ENCODE data around the gene SIM1. TPM values are rescaled to one million over a fixed set of nuclear protein-coding genes. Genes with fewer than 3 reads are reported as not detected.

SIM1 gene
- total RNA-seq, 1 experiment from 2014 or later = 1.7 TPM

DNA sequence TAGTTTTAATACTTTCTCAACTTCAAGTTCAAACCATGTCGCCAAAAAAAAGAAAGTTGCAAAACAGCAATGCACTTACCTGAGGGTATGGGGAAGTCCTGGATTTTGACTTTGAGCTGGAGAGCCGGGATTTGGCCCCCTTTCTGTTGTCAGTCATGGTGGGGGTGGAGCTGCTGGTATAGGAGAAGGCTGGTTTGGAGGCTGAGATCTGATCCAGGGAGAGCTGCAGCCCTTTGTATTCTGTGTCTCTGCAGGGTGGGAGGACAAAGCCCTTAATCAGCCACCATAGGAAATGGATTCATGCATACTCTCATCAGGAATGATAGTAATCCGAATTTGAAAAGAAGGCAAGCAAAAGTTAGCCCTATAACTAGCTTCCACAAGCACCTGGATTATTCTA, 44.0 kb downstream of the SIM1 start:
- no peaks in the 10 kb centered on the region for H3K9me3 ChIP-seq
- peaks cover 3% of the 10 kb centered on the region; the same call in 1 of the 2 replicates for H3K36me3 ChIP-seq
- no peak for DNase-seq
- no peaks in the 10 kb centered on the region for H3K27me3 ChIP-seq
- H3K4me3 ChIP-seq = no peak overlapping the region

DNA sequence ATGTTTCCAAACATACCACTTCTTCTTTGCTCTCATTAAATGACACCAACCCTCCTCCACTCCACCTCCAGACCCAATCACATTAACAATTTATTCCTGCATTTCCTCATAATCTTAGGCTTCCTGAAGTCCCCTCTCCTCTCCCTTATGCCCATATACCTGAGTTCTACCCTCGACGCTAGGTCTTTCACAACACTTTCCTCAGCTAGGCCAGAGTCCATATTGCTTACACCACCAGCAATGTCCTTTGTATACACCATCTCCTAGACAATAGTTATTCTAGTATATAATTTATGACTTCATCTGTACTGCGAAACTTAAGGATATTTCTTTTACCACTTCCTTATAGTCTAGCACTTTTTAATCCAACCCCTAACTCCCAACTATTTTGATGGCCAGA, 47.7 kb downstream of the SIM1 start:
- DNase-seq = no peak
- H3K9me3 ChIP-seq = no peaks in the 10 kb centered on the region
- no peak overlapping the region for H3K4me3 ChIP-seq

DNA sequence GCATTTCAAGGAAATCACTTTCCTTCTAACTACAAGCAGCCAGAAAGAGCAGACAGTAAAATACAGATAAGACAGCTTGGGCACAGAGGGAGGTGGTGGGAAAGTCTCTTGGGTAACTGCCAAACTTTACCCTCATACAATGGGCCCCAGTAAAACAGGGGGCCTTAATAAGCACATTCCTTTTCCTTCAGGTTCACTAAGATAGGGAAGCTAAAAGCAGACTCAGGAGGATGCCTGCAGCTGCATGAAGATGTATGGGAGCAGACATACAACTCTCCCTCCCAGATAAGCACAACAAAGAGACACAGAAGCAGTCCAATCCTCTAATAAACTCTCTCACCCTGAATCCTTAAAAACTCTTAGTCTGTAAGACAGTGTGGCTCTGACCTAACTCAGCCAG, 49.0 kb downstream of the SIM1 start:
- Histone ChIP-seq H3K4me3 (no peak overlapping the region), H3K36me3 (peaks cover 3% of the 10 kb centered on the region; the same call in 1 of the 2 replicates), H3K27me3 (no peaks in the 10 kb centered on the region), H3K9me3 (no peaks in the 10 kb centered on the region)
- DNase-seq = no peak

More for the DNA sequence above, 47.7 kb downstream of the SIM1 start:
- H3K36me3 ChIP-seq = peaks cover 3% of the 10 kb centered on the region; the same call in 1 of the 2 replicates
- H3K27me3 ChIP-seq = no peaks in the 10 kb centered on the region

DNA sequence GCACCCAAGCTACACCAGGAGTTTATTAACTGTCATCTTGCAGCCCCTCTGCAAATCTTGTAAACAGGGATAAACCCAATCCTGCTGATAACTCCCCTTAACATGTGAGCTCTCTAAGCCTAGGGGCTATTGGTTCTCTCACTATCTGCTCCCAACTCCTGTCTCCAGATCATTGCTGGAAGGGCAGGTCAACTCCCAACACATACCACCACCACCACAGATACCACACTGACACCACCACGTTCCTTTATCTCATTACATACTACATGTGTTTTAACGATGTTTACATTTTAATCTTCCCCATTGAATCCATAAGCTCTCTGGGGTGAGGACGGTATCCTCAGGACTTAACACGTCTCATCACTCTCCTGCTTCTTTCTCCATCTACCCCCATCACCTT, 51.8 kb downstream of the SIM1 start:
- no peak overlapping the region for H3K4me3 ChIP-seq
- H3K27me3 ChIP-seq = no peaks in the 10 kb centered on the region
- no peaks in the 10 kb centered on the region for H3K9me3 ChIP-seq
- H3K36me3 ChIP-seq = peaks cover 6% of the 10 kb centered on the region
- DNase-seq = no peak

DNA sequence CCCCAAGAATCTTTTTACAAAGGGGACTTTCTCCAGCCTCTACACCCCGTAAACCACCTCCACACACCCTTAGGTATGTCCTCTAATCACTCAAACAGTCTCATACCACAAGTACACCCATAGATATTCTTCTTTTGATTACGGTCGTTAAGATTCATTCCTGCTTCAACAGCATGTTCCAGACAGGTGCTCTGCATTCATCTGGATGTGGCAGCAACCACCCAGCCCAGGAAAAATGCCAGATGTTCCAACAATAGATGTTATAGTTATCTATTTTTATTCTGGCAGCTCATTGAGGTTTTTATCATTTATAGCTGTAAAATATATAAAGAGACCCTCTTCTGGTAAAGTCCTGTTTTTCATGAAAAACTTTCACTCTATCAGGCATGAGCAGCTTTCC, 60.7 kb downstream of the SIM1 start:
- Histone ChIP-seq H3K9me3 (no peaks in the 10 kb centered on the region), H3K4me3 (no peak overlapping the region)

DNA sequence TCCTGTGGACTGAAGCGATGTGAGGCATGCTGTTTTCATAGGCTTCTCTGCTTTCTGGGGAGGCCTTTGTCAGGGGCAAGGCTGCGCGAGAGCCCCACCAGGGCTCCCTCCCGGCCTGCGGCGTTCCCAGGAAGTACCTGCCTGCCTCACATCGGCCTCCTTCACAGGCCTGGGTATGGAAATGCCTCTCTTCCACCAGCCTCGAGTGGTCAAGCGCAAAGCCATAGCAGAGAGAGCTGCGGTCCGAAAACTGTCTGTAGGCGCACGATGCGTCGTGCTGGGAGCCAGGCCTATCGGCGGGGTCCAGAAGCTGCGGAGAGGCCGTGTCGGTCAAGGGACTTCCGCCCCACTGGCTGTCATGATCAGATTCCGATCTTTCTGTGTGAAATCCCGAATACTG, 71.2 kb downstream of the SIM1 start:
- no peaks in the 10 kb centered on the region for H3K27me3 ChIP-seq
- no peak overlapping the region for H3K4me3 ChIP-seq
- H3K9me3 ChIP-seq = no peaks in the 10 kb centered on the region
- DNase-seq = no peak
- H3K36me3 ChIP-seq = peaks cover 14% of the 10 kb centered on the region

More for the DNA sequence above, 60.7 kb downstream of the SIM1 start:
- no peaks in the 10 kb centered on the region for H3K27me3 ChIP-seq
- peaks cover 6% of the 10 kb centered on the region for H3K36me3 ChIP-seq
- no peak for DNase-seq

DNA sequence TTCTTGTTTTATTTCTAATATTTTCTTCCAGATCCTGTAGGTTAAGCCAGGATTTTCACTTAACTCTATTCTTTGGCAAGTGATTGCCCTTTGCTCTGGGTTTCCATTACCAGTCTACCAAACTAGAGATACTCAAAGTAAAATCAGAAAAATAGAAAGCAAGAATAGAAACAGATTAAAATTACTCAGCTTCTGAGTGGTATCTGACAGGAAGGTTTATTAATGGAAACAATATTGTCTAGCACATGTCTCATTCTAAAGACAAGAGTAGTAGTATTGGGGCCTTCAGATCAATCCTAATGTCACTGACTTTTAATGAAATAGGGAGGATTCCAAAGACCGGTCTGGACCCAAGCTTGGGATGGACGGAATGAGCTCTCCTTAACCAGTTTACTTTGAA, 72.3 kb downstream of the SIM1 start:
- H3K36me3 ChIP-seq = peaks cover 14% of the 10 kb centered on the region
- H3K4me3 ChIP-seq = no peak overlapping the region
- no peaks in the 10 kb centered on the region for H3K9me3 ChIP-seq
- no peak for DNase-seq
- H3K27me3 ChIP-seq = no peaks in the 10 kb centered on the region

DNA sequence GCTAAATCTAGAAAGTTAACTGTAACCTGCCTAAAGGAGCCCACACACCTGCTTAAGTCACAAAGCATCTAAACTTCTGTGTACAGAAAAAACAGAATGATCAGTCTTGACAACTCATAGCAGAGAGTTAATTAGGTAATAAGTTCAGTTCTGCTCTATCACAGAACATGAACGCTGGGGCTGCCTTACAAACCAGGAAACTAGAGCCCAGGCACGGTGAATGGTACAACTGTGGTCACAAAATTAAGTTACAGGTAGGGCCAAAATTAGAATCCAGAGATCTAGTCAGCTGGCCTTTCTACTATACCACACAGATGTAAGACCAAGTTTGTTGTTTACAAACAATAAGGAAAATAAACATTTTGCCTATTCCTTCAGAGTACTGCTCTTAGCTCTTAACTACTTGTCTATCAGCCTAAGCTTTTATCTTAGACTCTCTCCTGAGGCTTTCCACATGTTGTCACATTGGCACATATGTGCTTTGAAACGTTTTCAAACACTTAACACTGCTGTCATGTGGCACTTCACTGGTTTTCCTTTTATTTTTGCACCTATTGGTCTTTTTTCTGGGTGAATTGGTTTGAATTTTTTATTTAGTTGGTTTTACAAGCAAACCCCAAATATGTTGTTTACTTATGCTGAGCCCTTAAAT, 75.7 kb downstream of the SIM1 start:
- no peak for DNase-seq
- Histone ChIP-seq H3K4me3 (no peak overlapping the region), H3K27me3 (no peaks in the 10 kb centered on the region), H3K9me3 (no peaks in the 10 kb centered on the region), H3K36me3 (peaks cover 14% of the 10 kb centered on the region)

DNA sequence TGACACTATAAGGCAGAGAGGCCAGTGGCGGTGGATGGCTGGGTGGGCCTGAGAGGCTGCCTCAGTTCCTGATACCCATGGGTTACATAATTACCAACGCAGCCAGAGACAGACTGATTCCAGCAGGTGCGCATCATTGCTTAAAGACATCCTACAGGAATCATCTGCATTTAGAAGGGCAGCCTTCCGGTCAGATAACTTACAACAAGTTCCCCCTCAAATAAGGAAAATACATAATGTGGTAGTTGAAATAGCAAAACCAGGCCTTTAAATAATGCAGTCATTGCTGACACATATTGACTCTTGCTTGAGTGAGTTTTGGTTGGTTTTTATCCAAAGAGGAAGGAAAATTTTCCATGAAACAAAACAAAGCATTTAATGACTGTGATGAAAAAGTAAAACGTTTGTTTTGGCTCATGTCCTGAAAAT, 81.9 kb downstream of the SIM1 start:
- no peak overlapping the region for H3K4me3 ChIP-seq
- H3K9me3 ChIP-seq = no peaks in the 10 kb centered on the region
- no peaks in the 10 kb centered on the region for H3K36me3 ChIP-seq
- DNase-seq = no peak
- no peaks in the 10 kb centered on the region for H3K27me3 ChIP-seq

DNA sequence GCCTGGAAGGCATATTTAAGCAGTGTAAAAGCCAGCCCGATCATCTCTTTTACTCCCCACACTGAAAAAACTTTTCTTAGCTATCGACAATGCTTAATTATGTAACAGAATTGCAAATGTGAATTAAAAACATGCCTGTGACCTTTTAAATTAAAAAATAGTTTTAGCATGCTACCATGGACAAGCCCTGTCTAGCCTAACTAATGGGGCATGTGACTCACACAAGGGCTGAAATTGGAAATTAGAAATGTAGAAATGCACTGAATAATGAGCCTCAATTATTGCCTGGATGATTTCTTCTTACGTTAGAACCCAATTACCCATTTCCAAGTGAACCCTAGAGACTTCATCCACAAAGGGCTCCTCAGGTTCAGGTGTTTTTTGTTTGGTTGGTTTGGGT, 82.7 kb downstream of the SIM1 start:
- Histone ChIP-seq H3K27me3 (no peaks in the 10 kb centered on the region), H3K9me3 (no peaks in the 10 kb centered on the region), H3K4me3 (no peak overlapping the region), H3K36me3 (no peaks in the 10 kb centered on the region)
- DNase-seq = no peak

DNA sequence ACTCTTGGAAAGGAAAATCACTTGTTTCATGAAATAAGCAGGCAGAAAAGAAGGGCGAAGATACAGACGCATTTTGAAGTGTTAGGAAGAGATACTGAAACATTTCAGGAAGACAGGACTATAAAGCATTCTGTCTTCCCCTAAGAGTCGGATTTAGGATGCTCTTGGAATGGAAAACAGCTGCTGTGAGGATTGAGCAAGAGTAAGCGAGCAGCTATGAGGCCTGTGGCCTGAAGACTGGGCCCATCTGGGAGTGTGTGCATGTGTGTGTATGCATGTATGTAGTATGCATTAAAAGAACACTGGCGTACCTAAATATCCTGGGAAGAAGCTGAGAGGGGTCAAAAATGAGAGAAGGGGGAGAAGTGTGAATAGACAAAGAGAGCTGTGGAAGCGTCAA, 83.6 kb downstream of the SIM1 start:
- H3K9me3 ChIP-seq = no peaks in the 10 kb centered on the region
- H3K36me3 ChIP-seq = no peaks in the 10 kb centered on the region
- H3K27me3 ChIP-seq = no peaks in the 10 kb centered on the region
- no peak for DNase-seq
- H3K4me3 ChIP-seq = no peak overlapping the region

DNA sequence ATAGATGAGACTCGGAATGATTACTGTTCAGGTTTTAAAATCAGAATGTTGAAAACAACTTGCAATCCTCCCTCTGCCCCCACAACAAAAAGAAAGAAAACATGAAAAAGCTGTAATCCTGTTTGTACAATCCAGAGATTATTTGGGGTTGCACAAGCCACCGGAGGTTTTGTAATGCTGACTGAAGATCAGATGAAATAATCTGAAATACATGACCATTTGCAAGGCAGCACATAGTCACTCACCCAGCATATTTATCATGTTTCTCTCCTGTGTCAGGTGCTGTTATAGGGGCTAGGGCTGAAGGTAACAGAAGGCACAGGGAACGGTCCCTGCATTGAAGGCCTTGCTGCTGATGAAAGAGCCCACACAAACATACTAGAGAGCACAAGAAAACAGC, 85.3 kb downstream of the SIM1 start:
- no peak for DNase-seq
- Histone ChIP-seq H3K9me3 (no peaks in the 10 kb centered on the region), H3K4me3 (no peak overlapping the region), H3K27me3 (no peaks in the 10 kb centered on the region), H3K36me3 (no peaks in the 10 kb centered on the region)

DNA sequence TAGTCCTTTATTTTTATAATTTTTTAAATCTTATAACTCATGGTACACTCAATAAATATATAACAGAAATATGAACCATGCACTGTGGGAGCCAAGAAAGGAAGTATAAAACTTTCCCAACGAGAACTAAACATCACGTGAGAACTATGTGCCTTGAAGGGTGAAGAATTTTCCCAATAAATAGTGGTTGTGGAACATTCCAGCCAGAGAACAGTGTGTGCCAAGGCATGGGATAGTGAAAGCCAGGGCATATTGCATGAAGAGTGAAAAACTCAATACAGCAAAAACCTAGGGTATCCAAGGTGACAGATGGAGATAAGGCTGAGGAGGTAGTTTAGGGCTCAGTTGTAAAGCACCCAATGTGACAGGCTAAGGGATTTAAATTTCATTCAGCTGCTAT, 86.1 kb downstream of the SIM1 start:
- no peaks in the 10 kb centered on the region for H3K36me3 ChIP-seq
- DNase-seq = no peak
- H3K9me3 ChIP-seq = no peaks in the 10 kb centered on the region
- H3K4me3 ChIP-seq = no peak overlapping the region
- H3K27me3 ChIP-seq = no peaks in the 10 kb centered on the region

DNA sequence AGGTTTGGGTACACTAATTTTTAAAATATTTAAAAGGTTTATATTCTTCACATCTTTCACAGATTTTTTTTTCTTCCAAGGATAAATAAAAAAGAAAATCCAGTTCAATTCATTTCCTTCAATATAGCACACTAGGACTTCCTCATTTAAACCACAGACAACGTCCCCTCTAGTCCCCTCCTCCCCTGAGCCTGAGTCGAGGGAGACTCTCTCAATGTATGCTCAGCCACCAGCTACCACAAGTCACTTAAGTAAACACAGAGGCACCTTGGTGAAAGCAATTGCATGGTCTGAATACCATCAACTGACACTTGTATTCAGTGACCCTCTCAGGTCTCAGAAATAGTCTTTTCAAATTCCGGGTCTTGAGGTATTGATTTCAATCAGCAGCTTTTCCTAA, 88.6 kb downstream of the SIM1 start:
- Histone ChIP-seq H3K9me3 (no peaks in the 10 kb centered on the region), H3K36me3 (no peaks in the 10 kb centered on the region), H3K27me3 (no peaks in the 10 kb centered on the region), H3K4me3 (no peak overlapping the region)
- no peak for DNase-seq

DNA sequence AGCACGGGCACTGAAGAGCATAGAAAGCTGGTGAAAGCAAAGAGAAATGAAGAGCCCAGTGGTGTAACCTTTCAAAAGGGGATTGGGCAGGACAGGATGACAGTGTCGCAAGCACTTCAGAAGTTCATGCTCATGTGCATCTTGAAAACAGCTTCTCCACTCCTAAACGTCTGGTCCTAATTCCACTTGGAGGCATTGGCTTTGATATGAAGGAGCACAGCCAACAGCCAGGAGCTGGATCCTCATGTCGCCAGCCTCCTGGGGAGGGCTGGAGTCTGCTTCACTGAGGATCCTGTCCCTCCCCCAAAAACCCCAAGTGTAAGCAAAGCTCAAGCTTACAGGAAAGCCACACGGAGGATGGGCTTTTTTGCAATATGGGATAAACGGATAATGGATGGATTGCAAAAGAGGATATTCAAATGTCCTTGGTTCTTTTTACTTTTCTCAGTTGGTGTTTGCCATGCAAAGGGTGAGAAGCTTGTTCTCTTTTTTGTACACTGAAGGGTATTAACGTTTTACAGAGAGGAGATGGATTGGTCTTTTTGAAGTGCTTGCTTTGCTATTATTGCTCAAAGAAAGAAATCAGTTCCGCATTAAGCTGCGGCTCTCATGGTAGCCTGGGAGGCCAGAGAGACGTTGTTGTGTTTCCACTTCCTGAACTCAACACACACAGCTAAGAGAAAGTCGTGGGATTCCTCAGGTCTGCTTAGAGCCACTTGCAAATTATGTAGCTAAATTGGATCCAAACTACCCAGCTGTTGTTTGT, 92.2 kb downstream of the SIM1 start:
- Histone ChIP-seq H3K27me3 (no peaks in the 10 kb centered on the region), H3K4me3 (no peak overlapping the region), H3K36me3 (no peaks in the 10 kb centered on the region), H3K9me3 (no peaks in the 10 kb centered on the region)
- no peak for DNase-seq

DNA sequence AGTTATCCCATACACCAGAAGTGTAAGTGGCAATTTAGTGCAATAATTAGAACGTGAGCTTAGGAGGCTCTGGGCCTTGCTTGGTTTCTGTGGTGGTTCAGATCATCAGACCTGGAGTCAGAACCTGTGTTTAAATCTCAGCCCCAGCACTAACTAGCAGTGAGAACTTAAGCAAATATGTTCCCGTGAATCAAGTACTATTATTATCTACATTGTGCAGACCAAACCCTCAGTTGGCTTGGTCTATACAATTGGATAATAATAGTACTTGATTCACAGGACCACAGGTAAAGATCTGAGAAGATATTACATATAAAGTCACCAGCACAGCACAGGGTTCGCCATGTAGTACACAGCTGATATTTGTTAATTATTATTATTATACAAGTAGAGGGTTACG, 93.1 kb downstream of the SIM1 start:
- no peak overlapping the region for H3K4me3 ChIP-seq

DNA sequence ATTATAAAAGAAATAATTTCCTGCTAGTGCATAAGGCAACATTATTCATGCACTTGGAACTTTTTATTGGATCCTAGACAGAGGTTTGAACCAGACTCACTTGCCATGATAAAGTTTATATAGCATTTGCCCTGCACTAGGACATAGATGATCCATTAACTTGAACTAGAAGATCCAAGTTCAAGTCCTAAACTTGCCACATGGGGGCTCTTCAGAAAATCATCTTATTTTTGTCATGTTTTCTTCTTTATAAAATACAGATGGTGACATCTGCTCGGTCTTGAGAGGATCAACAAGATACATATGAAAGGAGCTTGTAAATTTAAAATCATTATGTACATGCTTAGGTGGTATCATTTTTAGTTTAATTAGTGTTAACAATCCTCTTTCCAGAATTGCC, 94.5 kb downstream of the SIM1 start:
- H3K4me3 ChIP-seq = no peak overlapping the region
- DNase-seq = no peak
- no peaks in the 10 kb centered on the region for H3K36me3 ChIP-seq
- no peaks in the 10 kb centered on the region for H3K27me3 ChIP-seq
- no peaks in the 10 kb centered on the region for H3K9me3 ChIP-seq

More for the DNA sequence above, 93.1 kb downstream of the SIM1 start:
- Histone ChIP-seq H3K9me3 (no peaks in the 10 kb centered on the region), H3K36me3 (no peaks in the 10 kb centered on the region), H3K27me3 (no peaks in the 10 kb centered on the region)
- no peak for DNase-seq

DNA sequence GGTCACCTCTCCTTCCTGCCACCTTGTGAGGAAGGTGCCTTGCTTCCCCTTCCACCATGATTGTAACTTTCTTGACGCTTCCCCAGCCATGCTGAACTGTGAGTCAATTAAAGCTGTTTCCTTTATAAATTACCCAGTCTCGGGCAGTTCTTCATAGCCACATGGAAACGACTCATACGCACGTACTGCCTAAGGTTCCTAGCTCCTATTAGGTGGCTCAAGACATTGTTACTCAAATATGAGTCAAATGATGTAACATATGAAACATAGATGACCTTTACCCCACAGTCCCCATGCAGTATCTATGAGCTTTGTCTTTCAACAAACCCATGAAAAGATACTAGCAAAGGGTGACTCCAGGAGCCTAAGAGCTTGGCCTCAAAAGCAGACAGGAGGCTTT, 98.3 kb downstream of the SIM1 start:
- Histone ChIP-seq H3K36me3 (no peaks in the 10 kb centered on the region), H3K9me3 (no peaks in the 10 kb centered on the region), H3K4me3 (no peak overlapping the region), H3K27me3 (no peaks in the 10 kb centered on the region)
- peak; percentile 47 for DNase-seq

Measured in MG63 (cell line).